ENCODE data around the gene CFAP61.

Gene CFAP61

DNA sequence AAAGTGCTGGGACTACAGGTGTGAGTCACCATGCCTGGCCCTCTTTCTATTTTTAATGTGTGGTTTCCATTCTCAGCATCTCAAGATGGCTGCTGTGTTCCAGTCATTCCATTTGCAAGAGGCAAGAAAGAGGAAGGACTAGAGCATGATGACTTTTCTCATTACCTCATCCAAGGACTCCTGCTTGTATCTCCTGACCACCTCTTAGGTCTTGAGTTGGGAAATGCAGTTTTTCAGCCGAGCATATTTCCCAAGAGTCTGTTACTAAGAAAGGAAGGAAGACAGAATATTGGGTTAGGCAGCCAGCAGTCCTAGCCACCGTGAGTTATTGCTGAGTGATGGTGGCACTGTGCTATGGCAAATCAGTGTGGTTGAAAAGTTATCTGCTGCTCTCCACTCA is 207.2 kb downstream of the CFAP61 start:
- in situ Hi-C loops (cut with MboI; ENCODE audit: low sequenced_read_pairs) = no loop called here

GRCh38 chr20:20261159-20261558 is 208.8 kb downstream of the CFAP61 start:
- in situ Hi-C loops (cut with MboI; ENCODE audit: low sequenced_read_pairs) = no loop called here

GRCh38 chr20:20265210-20265609 is 212.9 kb downstream of the CFAP61 start:
- in situ Hi-C loops (cut with MboI; ENCODE audit: low sequenced_read_pairs) = no loop called here

GRCh38 chr20:20266552-20266951 is 214.2 kb downstream of the CFAP61 start:
- in situ Hi-C loops (cut with MboI; ENCODE audit: low sequenced_read_pairs) = no loop called here

DNA sequence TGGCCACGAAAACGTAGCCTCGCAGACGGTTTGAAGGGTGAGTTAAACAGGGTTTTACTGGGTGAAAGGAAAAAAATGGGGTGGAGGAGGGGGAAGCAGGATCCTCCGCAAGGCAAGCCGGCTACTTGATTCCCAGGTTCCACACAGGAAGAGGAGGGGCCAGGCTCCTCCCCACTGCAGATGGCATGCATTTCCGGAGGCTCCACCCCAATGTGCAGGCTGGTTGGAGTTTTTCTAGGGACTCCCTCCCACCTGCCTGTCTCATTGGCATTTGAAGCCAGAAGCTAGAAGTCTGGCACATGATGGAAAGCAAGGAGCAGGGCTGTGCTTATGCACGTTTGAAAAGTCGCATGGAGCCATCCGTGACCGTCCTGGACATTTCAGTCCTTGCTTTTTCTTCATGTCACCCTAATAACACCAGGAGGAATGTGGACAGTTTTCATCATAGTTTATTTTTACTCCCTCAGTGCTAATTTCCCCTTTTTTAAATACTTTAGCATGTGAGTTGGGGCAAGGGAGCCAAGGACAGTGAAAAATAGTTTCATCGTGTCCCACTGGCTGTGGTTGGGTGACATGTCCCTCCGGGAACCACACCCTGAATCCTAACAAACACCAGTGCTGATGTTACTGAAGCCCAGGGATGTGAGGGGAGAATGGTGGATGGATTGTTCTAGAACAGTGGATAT is 215.5 kb downstream of the CFAP61 start:
- in situ Hi-C loops (cut with MboI; ENCODE audit: low sequenced_read_pairs) = no loop called here

DNA sequence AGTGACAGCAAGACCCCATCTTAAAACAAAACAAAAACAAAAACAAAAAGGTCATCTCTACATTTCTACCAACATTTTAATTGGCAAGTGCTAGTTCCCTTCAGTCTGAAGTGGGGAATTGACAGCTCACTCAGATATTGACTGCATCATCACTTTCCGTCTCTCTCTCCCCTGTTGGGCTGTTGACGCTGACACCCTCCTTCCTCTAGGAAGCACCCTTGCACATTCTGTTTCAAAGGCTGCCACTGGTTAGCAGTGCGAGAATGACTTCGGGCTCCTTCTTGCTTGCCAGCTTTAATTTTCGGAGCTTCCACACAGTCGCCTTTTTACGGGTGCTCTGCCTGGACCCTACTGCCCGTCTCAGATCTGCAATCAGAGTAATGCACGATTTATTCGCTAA is 218.9 kb downstream of the CFAP61 start:
- in situ Hi-C loops (cut with MboI; ENCODE audit: low sequenced_read_pairs) = no loop called here

DNA sequence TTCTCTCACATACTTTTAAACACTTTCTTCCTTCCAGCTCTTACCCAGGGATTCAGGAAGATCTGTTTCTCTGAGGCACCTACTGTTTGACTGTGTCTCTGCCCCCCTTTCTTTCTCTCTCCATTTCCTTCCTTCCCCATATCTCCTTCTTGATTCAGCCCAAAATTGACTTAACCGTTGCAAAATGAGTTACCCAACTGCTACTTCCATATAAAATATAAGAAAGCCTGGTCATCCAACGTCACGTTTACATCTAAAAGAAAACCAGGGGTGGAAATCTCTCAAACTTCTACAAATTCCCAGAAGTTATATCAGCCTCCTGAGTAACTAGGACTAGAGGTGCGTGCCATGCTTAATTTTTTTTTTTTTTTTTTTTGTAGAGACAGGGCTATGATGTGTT is 220.4 kb downstream of the CFAP61 start:
- in situ Hi-C loops (cut with MboI; ENCODE audit: low sequenced_read_pairs) = no loop called here

DNA sequence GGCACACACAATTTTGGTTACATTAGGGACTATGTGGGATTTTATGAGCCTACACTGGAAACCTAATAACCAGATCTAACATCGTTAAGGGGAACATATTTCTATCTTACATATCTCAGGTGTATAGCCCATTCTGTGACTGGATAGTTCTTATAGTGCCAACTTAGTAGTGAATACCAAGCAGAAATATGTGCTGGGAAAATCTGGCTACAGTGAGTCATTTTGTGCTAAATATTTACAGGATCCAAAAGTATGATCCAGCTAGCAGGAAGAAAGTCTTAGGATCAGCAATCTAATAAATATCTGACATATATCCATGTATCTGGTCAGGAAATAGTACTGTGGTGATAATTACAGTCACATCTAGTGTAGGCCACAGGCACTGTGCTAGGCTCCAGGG is 221.0 kb downstream of the CFAP61 start:
- in situ Hi-C loops (cut with MboI; ENCODE audit: low sequenced_read_pairs) = no loop called here

GRCh38 chr20:20274821-20275220 is 222.5 kb downstream of the CFAP61 start:
- in situ Hi-C loops (cut with MboI; ENCODE audit: low sequenced_read_pairs) = no loop called here

DNA sequence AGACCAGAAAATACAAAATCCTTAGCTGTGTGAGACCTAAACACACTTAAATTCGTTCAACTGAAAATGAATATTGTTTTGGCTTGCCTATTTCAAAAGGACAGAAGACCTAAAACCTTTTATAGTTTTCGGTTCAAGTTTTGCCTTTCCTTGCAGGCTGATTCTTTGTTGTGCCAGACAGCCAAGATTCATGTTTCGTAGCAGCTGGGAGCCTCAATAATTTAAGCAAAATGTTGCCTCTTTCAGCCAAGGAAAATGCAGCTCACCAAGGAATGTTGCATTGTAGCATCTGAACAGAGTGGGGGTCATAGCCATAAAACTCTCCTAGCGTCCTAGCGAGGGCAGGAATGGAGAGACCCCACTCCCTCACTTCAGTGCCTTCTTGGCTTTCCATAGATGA is 223.3 kb downstream of the CFAP61 start:
- in situ Hi-C loops (cut with MboI; ENCODE audit: low sequenced_read_pairs) = no loop called here

GRCh38 chr20:20276811-20277530 is 224.6 kb downstream of the CFAP61 start:
- in situ Hi-C loops (cut with MboI; ENCODE audit: low sequenced_read_pairs) = no loop called here

DNA sequence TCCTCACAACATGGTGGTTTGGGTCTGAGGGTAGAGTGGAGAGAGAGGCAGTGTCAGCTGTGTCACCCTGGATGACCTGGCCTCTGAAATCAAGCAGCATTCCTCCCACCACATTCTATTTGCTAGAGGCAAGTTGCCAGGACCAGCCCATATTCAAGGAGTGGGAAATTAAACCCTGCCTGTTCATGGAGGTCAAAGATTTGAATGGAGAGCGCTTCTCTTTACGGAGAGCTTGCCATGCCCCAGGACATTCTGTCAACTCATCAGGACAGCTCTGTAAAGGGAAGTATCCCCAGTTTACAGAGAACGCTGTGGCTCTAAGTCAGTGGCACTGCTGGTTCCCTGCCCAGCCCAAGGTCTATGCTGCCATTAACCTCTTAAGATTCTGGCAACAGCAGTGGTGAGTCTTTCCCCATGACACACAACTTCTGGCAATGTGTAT is 225.6 kb downstream of the CFAP61 start:
- in situ Hi-C loops (cut with MboI; ENCODE audit: low sequenced_read_pairs) = no loop called here

DNA sequence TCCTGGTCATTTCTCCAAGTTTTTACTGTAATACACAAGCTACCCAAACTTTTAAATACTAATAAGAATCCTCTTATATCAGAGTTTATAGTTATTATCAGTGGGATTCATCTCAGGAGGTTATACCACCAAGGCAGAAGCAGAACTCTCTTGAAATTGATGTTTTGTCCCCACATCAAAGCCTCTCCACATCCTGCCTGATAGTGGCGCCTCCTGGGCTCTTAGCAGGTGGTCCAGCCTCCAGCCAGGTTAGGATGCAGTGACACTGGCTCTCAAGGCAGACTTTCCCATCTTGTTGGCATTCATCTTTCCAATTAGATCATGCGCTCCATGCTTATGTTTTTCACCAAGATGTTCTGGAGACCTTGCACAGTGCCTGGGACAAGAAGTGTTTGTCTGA is 233.7 kb downstream of the CFAP61 start:
- in situ Hi-C loops (cut with MboI; ENCODE audit: low sequenced_read_pairs) = no loop called here

GRCh38 chr20:20289331-20289730 is 237.0 kb downstream of the CFAP61 start:
- in situ Hi-C loops (cut with MboI; ENCODE audit: low sequenced_read_pairs) = no loop called here

DNA sequence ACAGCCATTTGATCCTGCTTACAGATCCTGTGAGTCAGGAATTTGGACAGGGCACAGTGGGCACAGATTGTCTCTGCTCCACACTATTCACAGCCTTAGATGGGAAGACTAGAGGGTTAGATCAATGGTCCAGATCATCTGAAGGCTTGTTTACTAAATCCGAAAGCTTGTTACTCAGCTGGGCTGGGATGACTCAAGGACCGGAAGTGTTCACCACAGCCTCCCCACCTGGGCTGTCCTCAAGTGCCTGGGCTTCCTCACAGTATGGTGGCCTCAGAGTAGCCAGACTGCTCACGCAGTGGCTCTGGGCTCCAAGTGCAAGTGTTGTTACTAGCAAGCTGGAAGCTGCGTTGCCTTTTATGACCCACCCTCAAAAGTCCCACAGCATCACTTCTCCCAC is 240.1 kb downstream of the CFAP61 start:
- in situ Hi-C loops (cut with MboI; ENCODE audit: low sequenced_read_pairs) = no loop called here

DNA sequence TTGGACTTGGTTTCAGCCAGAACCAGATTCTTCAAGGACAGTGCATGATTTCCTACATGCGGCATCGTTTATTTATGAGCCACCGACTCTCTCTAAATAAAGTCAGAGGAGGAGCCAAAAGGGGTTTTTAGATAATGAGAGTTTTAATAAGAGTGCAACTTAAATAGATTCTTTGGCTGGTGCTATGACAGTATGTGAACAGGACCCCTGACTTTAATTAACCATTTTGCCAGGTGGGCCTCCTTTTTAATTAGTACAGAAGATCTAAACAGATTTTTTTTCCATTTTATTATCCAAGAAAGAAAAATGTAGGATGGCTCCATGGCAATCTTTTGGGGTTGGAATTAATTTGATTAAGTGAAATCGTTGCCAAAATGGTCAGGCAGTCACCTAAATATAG is 240.8 kb downstream of the CFAP61 start:
- in situ Hi-C loops (cut with MboI; ENCODE audit: low sequenced_read_pairs) = no loop called here

- in situ Hi-C loops (cut with MboI; ENCODE audit: low sequenced_read_pairs) = no loop called here
Observed at GRCh38 chr20:20293691-20294385, 241.5 kb downstream of the CFAP61 start.

GRCh38 chr20:20295621-20296498 is 243.5 kb downstream of the CFAP61 start:
- in situ Hi-C loops (cut with MboI; ENCODE audit: low sequenced_read_pairs) = no loop called here

DNA sequence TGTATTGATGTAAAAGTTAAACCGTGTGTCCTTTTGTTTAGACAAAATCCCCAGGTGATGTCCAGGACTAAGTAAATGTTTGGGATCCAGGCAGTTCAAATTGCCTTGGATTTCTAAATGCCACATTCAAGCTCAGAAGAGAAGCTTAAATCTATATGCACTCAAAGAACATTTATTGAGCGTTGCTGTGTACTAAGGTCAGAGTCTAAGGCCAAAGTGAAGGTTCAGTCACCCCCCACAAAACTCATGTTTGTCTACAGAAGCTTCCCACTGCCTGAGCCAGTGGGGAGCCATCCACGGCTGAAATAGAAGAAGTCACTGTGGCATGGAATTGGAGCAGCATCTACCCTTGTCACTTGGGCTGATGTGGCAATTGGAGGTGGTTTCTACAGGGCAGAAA is 244.8 kb downstream of the CFAP61 start:
- in situ Hi-C loops (cut with MboI; ENCODE audit: low sequenced_read_pairs) = no loop called here

GRCh38 chr20:20297752-20298151 is 245.4 kb downstream of the CFAP61 start:
- in situ Hi-C loops (cut with MboI; ENCODE audit: low sequenced_read_pairs) = no loop called here

GRCh38 chr20:20299904-20300303 is 247.6 kb downstream of the CFAP61 start:
- in situ Hi-C loops (cut with MboI; ENCODE audit: low sequenced_read_pairs) = no loop called here

Measured in HL-60/S4 treated with retinoic acid at 250 ng/mL for 4 days and 3 days (cell line).